GM12878 (cell line): ENCODE results near the gene MRPS23.

Experiments used
- CREM ChIP-seq: IDR thresholded peaks from 2 replicates; pipeline ENCODE4 v1.6.1; 2014; ENCODE audit warnings: antibody characterized with exemption, low read depth
- EZH2 ChIP-seq: IDR thresholded peaks from 2 replicates; pipeline ENCODE4 v1.6.1; 2012; ENCODE audit warnings: low read depth, mild to moderate bottlenecking, control low read depth, inconsistent platforms, low read length, borderline replicate concordance; ENCODE audit not compliant: control insufficient read depth
- FOS ChIP-seq: IDR thresholded peaks from 3 replicates; pipeline ENCODE4 v1.6.1; 2011; ENCODE audit warnings: borderline replicate concordance; ENCODE audit not compliant: insufficient read length; ENCODE audit errors: extremely low read depth
- GABPA ChIP-seq: IDR thresholded peaks from 2 replicates; pipeline ENCODE4 v1.6.1; 2014; ENCODE audit warnings: antibody characterized with exemption, low read depth, mild to moderate bottlenecking, inconsistent platforms
- POLR2A ChIP-seq: IDR thresholded peaks from 2 replicates; pipeline ENCODE4 v1.6.1; 2011; ENCODE audit warnings: low read depth, mild to moderate bottlenecking, low read length
- POLR2AphosphoS5 ChIP-seq: IDR thresholded peaks from 2 replicates; pipeline ENCODE4 v1.6.1; 2011; ENCODE audit warnings: mild to moderate bottlenecking, low read length, inconsistent platforms
- SP1 ChIP-seq: IDR thresholded peaks from one replicate; pipeline ENCODE4 v1.6.1; 2011; ENCODE audit warnings: low read depth, low read length
- SUPT20H ChIP-seq: IDR thresholded peaks from 2 replicates; pipeline ENCODE4 v1.6.1; 2011; ENCODE audit warnings: low read depth, mild to moderate bottlenecking, low read length, moderate library complexity, borderline replicate concordance; ENCODE audit not compliant: control insufficient read depth
- TF ChIP-seq, protein P1 (sequence below): IDR thresholded peaks from 2 replicates; pipeline ENCODE4 v1.6.1; 2012; ENCODE audit warnings: mild to moderate bottlenecking, low read depth, low read length

DNA sequence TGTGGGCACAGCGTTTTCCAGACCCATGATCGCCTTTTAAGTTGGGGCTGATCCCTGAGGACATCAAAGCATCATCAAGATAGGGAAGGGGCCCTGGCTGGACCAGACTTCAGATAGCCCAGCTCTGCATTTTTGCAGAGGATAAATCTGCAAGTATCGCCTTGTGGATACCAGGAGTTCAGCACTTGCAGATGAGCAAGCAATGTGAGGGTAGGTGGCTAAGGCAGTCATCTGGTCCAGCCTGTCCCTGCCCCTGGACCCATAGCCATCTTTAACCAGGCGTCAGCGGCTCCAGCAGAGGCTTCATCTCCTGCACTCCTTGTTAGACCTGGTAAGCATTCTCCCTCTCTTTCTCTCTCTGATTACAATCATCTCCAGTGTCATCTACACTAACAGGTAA lies 9.0 kb upstream of the MRPS23 start:
- TF ChIP-seq GABPA (no peak), SP1 (no peak), CREM (no peak), FOS (no peak), POLR2AphosphoS5 (no peak), POLR2A (no peak), SUPT20H (no peak), EZH2 (no peak)
- TF ChIP-seq, protein P1, sequence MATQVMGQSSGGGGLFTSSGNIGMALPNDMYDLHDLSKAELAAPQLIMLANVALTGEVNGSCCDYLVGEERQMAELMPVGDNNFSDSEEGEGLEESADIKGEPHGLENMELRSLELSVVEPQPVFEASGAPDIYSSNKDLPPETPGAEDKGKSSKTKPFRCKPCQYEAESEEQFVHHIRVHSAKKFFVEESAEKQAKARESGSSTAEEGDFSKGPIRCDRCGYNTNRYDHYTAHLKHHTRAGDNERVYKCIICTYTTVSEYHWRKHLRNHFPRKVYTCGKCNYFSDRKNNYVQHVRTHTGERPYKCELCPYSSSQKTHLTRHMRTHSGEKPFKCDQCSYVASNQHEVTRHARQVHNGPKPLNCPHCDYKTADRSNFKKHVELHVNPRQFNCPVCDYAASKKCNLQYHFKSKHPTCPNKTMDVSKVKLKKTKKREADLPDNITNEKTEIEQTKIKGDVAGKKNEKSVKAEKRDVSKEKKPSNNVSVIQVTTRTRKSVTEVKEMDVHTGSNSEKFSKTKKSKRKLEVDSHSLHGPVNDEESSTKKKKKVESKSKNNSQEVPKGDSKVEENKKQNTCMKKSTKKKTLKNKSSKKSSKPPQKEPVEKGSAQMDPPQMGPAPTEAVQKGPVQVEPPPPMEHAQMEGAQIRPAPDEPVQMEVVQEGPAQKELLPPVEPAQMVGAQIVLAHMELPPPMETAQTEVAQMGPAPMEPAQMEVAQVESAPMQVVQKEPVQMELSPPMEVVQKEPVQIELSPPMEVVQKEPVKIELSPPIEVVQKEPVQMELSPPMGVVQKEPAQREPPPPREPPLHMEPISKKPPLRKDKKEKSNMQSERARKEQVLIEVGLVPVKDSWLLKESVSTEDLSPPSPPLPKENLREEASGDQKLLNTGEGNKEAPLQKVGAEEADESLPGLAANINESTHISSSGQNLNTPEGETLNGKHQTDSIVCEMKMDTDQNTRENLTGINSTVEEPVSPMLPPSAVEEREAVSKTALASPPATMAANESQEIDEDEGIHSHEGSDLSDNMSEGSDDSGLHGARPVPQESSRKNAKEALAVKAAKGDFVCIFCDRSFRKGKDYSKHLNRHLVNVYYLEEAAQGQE = no peak
